Effector CD8-positive, alpha-beta T cell (primary cell): Measurements from ENCODE around the gene SLC6A5.

Source experiments
- DNase-seq: peaks from one replicate; lab custom pipeline; 2025; lab: John Stamatoyannopoulos, UW

Gene SLC6A5

DNA sequence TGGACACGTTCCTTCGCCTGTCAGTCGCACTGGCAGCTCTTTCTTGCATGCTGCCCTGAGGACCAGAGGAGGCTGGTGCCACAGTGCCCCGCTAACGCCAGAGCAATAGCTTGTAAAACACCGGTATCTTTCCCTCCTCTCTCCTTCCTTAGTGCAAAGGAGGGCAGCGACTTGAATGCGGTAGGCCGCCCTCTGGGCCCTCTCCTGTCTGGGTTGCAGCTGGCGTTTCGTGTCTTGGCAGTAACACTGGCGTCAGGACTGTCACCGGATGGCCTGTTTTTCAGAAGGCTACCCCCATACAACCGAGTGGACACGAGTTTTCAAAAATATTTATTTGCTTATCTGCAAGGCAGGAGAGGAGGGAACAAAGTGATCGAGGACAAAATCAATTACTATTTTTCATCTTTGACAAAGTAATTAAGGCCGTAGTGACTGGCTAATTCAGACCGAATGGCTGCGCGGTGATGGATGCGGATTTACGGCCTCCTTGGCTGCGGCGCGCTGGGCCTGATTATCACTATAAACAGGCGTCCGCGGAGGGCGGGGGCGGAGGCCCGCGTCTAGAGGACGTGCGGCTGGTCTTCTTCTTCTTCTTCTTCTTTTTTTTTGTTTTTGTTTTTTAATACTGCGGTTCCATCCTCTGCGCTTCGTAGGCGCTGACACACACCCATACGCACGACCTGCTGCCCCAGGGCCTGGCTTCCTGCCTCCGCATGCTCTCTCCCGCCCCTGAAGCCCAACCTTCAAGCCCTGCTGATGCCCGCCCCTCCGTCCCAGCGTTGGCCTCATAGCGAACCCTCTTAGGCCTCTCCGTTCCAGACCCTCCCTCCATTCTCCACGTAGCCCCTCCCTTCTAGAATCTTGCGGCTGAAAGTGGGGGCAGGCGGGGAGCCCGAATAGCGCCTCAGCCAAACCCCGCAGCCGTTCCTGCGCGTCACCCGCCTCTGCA is 2.9 kb upstream of the SLC6A5 start:
- no peak for DNase-seq

GRCh38 chr11:20597154-20597679 is 2.2 kb upstream of the SLC6A5 start:
- DNase-seq: no peak

DNA sequence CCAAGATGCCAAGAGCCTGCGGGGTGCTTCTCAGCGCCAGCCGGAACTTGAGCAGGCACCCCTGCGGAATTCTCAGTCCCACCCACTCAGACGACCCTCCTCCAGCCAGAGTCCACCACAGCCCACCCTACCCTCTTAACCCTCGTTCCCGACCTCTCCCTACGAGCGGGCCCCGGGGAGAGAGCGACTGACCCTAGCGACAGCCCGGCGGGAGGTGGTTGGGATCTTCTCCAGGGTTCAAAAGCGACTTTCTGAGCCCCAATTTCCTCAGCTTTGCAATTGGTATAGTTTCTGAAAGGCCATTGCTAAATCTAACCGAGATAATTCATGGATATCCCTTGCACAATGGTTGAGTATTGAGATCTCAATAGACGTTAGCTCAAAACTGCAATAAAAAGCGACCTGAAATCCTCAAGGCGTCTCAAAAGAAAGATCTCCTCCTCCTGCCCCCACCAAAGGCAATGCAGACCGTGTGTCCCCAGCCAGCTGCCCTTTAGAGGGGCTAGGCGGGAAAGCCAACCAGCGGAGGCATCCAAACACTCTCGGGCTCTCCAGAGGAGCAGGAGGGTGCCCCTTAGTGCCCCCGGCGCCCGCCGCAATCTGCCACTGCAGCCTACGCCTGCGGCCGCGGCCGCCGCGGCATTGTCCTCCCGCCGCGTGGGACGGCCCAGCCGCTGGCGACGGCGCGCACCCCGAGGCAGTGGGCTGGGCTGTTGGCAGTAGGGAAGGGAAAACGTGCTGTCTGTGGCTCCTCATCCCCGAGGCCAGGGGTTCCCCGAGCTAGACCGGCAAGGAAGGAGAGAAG is 1.5 kb upstream of the SLC6A5 start:
- DNase-seq: no peak

- DNase-seq: no peak
Measured at GRCh38 chr11:20598492-20598891, 916 bp upstream of the SLC6A5 start.

GRCh38 chr11:20600020-20600346 is 575 bp downstream of the SLC6A5 start:
- DNase-seq: no peak

GRCh38 chr11:20600551-20600950 is 1.1 kb downstream of the SLC6A5 start:
- DNase-seq: no peak

DNA sequence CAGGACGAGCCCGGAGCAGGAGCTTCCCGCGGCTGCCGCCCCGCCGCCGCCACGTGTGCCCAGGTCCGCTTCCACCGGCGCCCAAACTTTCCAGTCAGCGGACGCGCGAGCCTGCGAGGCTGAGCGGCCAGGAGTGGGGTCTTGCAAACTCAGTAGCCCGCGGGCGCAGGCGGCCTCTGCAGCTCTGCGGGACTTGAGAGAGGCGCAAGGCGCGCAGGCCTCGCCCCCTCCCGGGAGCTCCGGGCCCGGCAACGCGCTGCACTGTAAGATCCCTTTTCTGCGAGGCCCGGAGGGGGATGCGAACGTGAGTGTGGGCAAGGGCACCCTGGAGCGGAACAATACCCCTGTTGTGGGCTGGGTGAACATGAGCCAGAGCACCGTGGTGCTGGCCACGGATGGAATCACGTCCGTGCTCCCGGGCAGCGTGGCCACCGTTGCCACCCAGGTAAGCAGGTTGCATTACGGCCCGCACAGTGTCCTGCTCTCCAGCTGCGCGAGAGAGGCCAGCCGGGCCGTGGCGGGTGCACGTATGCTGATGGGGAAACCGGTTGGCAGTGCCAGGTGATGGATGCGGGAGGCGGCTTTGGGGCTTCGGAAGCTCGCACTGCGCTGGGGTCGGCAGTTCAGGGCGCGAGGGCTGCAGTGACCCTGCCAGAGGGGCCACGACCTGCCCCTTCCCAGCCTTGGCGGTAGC is 2.0 kb downstream of the SLC6A5 start:
- no peak for DNase-seq

DNA sequence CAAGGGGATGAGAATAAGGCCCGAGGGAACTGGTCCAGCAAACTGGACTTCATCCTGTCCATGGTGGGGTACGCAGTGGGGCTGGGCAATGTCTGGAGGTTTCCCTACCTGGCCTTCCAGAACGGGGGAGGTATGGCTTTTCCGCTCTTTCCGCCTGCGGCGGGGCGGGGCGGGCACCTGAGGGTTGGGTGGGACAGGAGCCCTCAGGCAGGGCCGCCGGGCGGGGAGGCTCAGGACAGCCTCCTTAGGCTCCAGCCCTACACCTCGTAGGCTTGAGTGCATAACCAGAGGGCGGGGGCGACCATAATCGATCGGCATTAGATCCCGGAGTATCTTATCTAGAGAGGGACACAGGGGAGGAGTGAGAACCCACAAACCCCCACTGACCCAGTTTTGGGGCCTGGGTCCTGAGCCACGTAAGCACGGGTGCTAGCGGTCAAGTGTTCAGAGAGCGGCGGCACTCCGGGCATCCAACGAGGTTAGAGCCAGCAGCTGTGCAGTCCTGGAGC is 4.9 kb downstream of the SLC6A5 start:
- DNase-seq: no peak

GRCh38 chr11:20604864-20605601 is 5.6 kb downstream of the SLC6A5 start:
- DNase-seq: no peak

DNA sequence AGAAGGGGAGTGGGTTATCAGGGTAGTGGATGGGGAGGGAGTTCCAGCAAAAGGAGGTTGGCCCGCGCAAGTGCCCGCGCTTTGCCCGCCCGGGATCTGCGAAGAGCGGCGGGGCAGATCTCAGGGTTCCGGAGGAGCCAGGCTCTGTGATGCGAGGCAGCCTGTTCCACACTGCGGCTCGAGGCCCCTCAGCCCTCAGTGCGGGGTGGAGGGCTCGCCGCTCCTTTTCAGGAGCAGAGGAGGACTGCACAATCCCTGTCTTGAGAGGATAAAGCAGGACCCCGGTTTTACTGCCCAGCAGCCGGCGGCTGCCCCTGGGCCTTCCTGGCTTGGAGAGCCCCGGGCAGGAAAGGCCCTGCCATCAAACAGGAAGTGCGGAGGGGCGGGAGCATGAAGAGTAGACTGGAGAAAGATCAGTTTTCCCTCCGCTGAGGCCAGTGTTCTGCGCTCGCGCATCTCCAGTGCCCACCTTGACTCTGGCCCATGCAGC is 6.2 kb downstream of the SLC6A5 start:
- DNase-seq: no peak

GRCh38 chr11:20608934-20609333 is 9.5 kb downstream of the SLC6A5 start:
- no peak for DNase-seq

DNA sequence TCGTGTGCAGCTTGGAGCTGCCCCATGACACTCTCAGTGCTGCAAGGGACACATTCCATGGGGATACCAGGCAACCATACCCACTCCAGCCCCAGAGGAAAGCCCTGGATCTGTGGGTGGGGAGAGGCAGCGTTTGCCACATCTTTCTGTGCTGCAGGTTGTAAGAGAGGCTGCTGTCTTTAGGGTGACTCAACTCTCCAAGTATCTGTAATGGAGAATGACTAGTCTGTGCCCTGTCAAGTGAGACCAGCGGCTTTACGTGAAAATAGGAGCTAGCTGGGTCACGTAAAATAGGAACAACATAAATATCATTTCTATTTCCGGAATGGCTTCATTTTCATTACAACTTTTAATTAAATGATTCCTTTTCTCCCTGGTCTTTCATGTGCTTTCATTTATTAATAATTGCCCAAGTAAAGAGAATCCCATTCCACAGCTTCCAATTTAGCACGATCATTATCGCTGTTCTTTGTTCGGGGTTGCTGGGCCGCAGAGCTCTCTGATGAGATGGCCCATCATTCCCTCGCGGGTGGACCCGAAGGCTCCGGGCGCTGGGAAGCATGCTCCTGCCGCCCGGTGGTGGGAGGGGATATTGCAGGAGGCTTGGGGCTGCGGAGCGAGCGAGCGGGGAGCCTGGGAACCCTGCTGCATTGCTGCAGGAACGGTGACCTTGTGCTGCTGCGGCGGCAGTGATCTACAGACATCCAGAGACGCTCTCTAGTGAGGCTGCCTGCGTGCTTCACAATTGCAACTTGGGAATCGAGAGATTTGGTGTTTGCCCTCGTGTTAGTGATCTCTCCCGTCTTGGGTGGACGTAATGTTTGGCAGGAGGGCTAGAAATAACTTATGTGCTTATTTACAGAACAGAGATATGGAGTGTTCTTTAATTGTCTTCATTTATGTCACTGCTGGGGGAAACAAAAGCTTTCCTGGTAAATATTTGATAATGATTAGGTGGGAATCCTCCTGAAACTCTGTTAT is 10.6 kb downstream of the SLC6A5 start:
- peak; percentile 8 for DNase-seq

- no peak for DNase-seq
Measured at GRCh38 chr11:20610825-20611224, 11.4 kb downstream of the SLC6A5 start.

DNA sequence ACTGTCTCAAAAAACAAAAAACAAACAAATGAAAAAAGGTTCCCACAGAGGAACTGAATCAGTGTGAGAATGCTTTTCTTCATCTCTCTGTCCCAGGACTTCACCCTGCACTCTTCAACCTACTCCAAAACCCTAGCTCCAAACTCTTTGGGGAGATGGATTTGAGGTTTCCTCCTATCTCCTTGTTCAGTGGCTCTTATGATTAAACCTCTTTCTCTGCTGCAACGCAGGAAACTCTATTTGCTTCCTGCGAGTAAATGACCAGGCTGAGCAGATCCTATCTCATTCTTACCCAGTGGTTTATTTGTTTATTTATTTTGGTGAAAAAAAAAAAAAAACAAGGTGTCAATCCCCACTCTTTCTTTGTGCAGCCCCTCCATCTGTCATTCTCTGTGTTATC is 12.0 kb downstream of the SLC6A5 start:
- DNase-seq: no peak

- no peak for DNase-seq
Measured at GRCh38 chr11:20611892-20612291, 12.5 kb downstream of the SLC6A5 start.

GRCh38 chr11:20612416-20612815 is 13.0 kb downstream of the SLC6A5 start:
- DNase-seq: no peak

- no peak for DNase-seq
Measured at GRCh38 chr11:20616920-20617319, 17.5 kb downstream of the SLC6A5 start.

DNA sequence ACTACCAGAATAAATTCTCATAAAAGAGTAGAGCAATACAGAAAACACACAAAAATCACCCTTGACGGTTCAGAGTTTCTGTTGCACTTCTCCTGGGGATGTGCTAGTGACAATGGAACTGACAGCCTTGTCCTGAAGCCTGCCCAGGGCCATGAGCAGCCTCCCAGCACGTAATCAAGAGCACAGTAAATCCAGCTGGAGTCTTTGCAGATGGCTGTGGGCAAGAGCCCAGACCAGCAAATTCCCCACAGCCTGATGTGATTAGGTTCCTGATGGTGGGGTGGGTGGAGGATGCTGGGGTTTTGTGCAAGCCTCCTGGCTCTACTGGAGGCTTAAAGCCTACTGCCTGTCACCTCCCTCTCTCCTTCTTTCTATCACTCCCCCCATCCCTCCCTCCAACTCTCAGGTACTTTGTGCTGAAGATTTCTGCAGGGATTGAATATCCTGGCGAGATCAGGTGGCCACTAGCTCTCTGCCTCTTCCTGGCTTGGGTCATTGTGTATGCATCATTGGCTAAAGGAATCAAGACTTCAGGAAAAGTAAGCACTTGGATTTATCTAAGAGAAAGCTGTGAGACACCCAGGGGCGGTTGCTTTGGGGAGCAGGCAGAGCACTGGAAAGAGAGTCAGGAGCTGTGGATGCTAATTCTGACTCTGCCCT is 18.1 kb downstream of the SLC6A5 start:
- DNase-seq: no peak

- no peak for DNase-seq
Measured at GRCh38 chr11:20618083-20618482, 18.7 kb downstream of the SLC6A5 start.
